Measurements from ENCODE around the gene TNNI2.
A peak's percentile ranks its signal among the peaks of the same experiment; 100 is the strongest.

The TNNI2 gene

DNA sequence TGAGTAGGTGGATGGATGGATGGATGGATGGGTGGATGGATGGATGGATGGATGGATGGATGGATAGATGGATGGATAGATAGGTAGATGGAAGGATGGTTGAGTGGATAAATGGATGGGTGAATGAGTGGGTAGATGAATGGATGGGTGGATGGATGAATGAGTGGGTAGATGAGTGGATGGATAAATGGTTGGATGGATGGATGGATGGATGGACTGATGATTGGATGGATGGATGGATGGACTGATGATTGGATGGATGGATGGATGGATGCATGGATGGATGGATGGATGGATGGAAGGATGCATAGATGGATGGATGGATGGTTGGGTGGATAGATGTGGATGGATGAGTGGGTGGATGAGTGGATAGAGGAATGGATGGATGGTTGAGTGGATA is 17.2 kb upstream of the TNNI2 start:
- DNase-seq (ENCODE audit: low spot score), result no peak

DNA sequence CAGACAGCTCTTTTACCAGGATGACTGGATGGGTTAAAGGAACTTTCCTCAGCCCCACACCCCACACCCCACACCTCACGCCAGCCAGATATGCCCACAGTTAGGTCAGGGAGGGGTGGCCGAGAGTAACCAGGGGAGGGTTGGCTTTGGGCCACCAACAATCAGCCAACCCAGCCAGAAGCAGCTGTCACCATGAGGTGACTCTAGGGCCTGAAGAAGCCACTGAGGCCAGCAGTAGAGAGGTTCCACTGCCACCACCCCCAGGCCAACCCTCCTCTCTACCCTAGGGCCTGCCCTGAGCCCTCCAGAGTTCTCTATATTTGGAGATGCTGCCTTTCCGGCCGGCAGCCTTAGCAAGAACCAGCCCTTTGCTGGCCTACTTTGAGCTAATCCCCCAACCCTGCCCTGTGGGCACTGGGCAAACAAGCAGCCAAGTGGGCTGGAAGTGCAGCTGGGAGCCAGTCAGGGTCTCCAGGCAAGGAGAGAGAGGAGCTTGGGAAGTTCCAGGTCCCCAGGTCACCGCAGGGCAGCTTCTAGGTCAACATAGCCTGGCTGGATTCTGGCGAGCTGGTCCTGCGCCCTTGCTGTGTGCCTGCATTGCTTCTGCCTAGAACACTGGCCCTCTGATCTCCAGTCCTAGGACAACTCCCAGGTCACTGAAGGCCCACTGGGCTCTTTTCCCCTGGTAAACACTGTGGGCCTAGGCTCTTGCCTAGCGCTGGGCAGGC is 16.0 kb upstream of the TNNI2 start:
- DNase-seq (ENCODE audit: low spot score), result no peak

DNA sequence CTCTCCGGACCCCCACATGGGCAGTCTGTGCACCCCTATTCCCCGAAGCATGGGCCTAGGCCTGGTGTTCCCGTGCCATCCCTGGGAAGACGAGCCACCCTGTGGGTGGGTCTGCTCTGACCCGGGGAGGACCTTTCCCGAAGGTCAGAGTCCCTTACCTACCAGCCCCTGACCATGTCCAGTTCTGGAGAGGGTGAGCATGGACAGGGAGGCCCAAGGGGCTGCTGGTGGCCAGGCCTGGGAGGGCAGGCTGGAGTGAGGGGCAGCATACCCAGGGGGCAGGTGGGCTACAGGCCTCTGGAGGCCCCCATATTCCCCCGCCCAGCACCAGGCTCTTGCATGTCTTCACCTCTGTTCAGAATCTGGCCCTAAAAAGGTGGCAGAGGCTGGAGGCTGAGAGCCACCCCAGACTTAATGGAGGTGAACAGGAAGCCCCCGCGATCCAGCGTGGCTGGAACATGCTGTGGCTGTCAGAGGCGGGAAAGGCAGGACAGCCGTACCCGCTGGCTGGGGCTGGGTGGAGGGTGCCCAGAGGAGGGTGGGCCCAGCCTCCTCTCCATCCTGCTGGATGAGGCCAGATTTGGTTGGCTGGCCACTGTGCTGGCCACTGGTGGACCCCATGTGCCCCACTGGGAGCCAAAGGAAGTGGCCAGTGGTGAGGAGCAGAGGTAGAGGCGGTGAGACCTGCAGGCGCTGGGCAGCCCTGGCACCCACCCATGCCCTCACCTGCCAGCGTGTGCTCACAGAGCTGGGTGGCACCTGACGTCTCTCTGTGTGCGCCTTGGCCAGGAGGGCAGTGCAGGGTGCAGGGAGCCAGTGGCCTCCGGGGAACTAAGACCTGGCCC is 15.2 kb upstream of the TNNI2 start:
- DNase-seq (ENCODE audit: low spot score), result no peak

DNA sequence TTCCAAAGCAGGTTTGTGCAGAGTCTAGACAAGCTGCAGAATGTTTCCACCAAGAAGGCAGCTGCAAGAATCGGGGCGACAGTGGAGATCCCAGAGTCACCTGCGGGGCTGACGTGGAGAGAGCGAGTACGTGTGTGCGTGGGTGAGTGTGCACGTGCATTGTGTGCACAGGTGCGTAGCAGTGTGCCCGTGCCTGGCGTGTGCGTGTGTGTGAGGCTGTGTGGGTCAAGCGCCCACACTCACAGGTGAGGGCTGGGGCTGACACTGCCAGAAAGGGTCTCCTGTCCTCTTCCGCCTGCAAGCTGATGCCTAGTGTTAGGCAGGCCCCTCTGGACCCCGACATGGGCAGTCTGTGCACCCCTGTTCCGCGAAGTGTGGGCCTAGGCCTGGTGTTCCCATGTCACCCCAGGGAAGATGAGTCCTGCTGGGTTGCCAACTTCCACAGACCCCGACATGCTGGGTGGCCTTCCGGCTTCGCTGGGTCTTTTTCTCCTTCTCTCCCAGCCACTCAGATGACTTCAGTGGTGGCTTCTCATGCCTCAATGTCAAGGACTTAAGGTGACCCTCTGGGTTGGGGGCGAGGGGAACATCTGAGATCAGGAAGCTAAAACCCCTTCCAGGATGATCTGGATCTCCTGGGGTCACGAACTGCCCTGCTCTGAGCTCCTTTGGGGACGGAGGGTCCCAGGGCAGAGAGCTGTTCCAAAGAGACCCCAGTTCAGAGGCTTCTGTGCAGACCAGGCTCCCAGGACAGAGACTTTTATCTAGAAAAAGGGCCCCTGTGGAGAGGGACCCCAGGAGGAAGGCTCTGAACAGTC is 14.4 kb upstream of the TNNI2 start:
- DNase-seq (ENCODE audit: low spot score), result no peak

DNA sequence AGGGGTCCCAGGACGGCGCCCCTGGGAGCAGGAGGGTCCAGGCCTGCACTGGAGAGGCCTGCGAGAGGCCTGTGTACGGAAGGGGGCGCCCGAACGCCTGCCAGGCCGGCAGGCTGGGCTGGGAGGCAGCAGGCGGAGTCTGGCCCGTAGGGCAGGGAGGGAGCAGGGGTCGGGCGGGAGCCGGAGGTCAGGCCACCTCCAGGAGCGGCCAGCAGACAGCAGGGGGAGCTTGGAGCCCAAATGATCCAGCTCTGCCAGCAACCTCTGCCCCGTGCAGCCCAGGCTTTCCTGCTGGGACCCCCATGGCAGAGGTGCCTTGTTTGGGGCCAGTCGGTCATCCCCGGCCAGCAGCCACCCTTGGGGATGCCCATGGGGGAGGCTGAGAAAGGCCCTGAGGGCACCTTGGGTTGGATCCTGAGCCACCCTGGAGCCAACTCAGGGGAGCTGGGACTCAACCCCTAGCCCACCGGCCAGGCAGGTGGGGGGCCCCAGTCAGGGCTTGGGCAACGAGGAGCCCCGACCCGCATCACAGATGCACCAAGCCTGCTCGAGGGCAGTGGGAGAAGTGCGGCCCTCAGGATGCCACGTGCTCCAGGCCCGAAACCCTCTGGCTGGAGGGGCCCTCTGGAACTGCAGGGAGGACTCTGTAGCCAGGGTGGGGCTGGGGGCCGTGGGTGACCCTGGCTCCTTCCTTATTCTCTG is 13.6 kb upstream of the TNNI2 start:
- no peak for DNase-seq (ENCODE audit: low spot score)

DNA sequence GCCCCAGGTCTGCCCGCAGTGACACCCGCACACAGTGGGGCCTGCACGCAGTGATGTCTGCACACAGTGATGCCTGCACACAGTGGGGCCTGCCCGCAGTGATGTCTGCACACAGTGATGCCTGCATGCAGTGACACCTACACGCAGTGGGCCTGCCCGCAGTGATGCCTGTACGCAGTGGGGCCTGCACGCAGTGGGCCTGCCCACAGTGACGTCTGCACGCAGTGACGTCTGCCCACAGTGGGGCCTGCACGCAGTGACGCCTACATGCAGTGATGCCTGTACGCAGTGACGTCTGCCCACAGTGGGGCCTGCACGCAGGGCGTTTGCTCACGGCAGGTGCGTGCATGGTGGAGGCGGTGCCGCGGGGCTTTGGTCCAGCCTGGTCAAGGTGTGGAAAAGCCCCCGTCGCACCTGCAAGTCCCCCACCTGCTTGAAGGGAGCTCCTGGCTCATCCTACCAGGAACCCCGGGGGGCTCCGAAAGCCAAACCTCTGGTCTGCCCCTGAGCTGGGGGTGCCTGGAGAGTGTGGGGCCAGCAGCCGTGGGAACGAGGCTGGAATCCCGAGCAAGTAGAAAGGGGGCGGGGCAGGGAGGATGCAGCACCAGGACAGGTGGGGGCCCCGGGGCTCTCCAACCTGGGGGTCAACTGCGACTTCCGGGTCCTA is 12.9 kb upstream of the TNNI2 start:
- no peak for DNase-seq (ENCODE audit: low spot score)

DNA sequence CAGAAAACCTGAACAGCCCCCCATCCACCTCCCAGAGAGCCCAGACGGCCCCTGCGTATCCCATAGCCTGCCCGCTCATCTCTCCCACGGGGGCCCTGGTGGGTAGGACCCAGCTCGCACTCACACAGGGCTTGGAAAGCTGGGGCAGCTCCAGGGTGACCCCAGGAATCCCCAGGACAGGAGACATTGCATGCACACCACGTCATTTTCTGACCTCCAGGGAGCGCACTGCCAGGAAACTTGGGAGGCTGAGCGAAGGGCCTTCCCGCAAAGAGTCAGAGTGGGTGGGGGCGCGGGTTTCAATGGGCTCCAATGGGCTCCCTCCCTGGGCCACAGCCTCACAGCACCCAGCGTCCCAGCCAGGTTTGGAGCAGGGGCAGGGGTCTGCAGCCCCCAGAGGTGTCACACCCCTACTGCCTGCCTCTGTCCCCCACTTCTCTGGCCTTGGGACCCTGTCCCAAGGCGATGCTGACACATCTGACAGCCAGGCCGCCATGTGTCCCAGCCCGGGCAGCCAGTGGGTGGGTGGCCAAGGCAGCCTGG is 12.2 kb upstream of the TNNI2 start:
- no peak for DNase-seq (ENCODE audit: low spot score)

DNA sequence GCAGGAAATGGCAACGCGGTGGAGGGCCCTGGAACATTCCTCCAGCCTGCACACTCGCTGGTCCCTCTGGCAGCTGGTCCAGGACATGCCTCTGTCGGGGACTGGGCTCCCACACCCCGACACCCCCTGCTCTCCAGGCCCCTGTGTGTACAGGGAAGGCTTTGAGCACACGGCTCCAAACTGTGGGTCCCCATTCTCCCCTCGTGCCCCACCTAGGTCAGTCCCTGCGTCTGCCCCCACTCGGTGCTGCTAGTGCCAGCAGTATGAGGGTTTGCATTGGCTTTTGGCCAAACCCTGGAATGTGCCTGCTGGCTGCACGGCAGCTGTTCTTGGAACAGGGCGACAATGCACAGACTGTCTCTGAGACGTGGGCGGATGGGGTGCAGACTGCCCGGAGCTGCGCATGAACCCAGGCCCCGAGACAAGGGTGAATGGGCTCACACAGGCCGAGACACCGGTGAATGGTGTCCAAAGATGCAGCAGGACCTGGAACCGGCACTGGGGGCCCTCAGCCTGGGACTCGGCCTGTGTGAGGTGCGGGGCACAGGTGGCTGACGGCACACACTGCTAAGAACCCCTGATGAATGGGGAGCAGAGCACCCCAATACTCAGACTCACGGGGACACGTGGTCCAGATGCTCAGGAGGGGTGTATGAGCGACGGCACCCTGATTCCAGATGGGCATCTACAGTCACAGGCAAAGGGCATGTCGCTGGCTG is 11.5 kb upstream of the TNNI2 start:
- peak; percentile 53 for DNase-seq (ENCODE audit: low spot score)

DNA sequence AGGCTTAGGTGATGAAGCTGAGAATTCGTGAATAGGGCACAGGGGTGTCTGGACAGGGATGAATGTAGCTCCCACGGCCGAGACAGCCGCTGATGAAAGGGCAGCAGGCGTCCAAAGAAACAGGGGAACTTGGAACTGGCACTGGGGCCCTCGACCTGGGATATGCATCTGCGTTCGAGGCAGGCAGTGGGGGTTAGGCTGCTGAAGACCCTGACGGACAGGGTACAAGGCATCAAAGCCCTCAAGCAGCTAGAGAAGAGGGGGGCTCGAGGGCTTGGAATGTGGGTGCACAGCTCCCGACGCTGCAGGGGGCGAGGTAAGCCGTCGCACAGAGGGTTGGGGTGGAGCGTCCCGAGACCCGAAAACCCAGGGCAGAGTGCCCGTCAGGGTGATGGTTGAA is 10.8 kb upstream of the TNNI2 start:
- DNase-seq (ENCODE audit: low spot score), result no peak

DNA sequence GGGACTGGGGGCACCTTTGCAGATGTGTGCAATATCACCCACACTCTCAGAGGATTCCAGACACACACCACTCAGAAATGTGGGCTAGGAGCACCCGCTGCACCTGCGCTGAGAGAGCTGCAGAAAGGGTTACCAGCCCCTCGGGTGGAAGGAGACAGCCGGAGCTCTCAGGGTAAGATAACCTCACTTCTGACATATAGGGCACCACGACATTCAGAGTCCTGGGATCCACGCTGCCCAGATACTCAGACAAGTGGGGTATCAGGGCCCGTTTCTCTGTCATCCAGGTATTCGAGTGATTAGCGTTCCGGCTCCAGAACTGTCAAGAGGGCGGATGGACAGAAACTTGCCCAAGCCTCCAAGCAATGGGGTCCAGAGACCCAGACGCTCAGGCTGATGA is 10.2 kb upstream of the TNNI2 start:
- no peak for DNase-seq (ENCODE audit: low spot score)

DNA sequence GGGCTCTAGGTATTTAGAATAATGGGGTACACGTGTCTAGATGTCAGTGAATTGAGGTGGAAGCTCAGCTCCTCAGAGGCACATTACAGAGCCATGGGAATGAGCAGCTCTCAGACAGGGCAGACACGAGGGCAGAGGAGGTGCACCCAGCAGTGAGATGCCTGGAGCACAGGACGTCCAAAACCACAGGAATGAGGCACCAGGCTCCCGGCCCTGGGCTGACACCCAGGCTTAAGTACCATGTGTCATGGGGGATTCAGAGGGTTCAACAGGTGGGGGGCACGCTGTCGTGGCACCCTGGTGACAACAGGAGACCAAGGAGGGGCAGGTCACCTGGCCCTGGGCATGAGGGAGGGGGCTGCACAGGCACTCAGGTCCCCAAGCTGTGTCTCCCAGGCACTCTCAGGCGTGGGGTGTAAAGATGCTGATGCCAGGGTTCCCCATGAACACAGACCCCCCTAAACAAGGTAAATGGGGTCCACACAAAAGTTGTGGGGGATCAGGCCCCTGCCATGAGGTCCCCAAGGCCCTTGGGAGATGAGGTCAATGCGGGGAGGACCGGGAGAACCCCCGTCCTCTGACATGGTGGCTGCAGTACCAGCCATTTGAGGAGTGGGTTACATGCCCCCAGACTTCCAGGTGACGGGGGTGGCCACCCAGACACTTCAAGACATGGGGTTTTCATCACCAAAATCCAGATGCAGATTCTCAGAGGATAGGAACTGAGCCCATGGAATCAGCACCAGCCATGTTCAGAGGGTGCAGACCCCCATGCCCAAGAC is 9.6 kb upstream of the TNNI2 start:
- DNase-seq (ENCODE audit: low spot score), result peak; percentile 39

DNA sequence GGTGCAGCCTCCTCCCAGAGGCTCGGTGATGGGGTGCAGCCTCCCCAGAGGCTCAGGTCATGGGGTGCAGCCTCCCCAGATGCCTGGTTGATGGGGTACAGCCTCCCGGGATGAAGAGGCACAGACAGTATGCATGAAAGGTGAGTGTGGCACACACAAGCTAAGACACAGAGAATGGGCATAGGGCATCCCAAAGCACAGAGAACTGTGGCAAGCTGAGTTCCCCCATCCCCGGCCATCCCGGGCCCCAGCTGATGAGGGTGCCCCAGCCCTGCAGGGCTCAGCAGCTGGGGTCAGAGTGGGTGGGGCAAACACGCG is 8.8 kb upstream of the TNNI2 start:
- DNase-seq (ENCODE audit: low spot score), result no peak

DNA sequence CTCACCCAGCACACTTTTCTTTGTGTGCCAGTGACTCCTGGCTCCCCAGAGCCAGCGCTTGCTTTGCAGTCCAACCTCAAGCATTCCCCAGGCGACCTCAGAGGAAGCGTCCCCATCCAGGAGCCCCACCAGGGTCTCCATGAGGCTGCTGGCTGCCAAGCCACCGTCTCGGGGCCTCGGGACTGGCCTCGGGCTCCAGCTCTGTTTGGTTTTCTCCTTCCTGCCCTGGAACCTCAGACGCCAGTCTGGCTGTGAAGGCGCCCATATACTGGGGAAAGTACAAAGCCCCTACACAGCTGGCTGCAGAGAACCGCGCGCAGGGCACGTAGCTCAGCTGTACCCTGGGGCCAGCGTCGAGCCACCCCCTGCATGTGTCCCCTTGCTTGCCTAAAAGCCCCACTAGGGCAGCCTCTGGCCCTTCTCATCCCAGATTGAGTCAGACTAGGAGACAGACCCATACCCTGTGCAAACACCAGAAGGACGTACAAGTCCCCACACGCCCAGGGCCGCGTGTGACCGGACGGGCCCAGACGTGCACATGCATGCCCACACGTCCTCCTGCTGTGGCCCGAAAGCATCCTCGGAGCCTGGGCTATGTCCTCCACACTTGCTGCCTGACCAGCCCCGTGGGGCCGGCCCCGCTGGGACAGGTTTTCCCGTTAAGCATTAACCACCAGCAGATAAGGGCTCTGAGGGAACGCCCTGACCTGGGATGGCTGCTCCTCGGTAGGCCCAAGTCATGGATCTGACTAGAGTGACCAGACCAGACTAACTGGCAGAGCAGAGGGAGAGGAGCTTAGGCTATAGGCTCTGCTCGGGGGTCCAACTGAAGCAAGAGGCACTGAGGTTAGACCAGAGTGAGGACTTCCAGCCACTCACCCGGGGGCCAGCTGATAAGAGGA is 8.2 kb upstream of the TNNI2 start:
- DNase-seq (ENCODE audit: low spot score), result peak; percentile 74

DNA sequence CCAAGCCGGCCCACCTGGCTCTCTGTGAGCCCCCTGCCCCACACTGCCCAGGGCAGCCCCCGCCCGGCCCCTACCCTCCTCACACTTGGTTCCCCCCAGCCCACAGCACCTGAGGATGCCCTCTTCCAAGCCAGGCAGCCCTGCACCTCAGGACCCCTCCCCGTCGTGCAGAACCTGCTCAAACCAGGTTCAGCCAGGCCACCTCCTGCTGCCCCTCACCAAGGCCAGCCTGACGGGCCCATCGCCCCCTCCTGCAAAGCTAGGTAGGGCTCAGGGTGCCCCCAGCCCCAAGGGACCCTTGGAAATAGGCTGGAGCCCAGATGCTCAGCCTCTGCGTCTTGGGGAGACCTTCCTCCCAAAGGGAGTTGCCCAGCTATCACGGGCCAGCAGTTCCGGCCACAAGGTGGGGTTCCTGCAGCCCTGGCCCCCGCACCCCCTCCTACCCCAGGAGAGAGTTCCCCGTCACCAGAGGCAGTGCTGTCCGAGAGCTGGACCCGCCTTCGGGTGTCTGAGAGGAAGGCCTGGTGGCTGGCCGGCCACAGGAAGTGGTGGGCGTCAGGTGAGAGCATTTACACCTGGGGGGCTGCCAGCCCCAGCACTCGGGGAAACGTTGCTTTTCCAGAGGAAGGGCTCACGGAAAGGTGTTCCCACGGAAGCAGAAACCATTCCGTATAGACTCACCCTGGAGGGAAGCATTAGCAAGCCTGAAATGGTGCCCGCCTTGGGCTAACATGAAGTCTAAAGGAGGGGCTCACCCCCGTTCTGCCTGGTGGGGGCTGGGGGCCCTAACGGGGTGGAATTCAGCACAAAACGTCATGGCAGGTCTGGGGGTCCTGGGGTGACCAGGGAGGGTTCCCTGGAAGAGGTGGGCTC is 7.2 kb upstream of the TNNI2 start:
- no peak for DNase-seq (ENCODE audit: low spot score)

DNA sequence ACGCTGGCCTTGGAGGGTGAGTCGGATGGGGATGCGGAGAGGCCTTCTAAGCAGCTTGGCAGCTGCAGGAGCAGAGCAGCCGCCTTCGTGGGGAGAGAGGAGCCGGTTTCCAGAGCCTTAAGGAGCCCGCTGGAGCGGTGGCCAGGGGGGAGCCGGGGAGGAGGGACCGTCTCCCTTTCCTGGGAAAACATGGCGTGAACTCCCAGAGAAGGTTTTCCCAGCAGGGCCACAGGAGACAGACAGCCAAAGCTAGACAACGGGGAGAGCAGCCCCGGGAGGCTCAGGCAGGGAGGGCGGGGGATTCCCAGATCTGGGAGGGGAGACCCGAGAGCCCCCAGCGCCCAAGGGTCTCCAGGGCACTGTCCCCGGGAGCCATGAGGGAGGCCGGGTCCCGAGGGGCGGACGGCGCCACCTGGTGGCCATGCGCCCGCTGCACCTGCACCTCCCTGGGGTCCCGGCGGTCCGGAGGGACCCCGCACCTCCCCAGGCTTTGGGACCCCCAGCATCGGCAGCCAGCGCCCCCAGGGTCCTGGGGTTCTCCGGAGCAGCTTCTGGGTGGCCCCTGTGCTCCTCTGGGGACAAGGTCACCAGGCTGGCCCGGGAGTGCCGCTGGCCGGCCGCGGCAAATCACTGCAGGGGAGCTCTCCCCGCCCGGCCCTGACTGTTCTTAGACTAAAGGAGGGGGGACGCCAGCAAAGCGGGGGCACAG is 6.4 kb upstream of the TNNI2 start:
- DNase-seq (ENCODE audit: low spot score), result peak; percentile 40

DNA sequence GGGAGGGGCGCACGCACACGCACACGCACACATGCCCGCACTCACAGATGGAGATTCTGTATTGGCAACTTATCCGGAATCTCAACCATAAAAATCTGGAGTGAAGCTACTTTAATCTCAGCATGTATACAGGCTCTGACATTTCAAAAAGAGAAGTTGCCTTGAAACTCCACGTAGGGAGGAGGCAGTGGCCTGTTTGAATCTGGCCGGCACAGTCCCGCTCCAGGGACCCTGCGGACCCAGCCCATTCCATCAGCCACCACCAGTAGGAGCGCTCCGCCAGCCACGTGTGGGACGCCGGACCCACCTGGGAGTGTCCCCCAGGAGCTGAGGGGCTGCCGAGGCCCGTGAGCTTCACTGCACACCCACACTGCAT is 5.9 kb upstream of the TNNI2 start:
- DNase-seq (ENCODE audit: low spot score), result no peak

DNA sequence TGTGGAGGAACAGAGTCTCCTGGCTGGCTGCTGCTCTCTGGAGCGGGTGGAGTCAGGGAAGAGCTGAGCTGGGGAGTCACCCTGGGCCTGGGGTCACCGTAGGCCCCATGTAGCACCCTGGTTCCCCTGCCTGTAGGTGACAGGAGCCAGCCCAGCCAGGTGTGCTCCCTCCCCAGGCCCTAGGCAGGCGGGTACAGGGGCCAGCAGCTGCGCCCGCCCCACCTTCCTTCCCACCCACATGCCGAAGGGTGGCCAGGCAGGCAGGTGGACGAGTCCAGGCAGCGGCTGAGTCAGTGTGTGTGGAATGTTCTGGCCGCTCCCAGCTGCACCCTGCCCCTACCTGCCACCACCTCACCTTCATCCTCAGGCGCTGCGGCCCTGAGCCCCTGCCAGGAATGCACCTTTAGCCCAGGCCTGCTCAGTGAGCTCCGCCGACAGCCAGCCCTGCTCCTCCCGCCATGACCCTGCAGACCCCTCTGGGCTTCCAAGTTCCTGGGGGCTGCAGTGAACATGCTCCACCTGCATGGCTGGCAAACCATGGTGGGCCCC is 4.6 kb upstream of the TNNI2 start:
- peak; percentile 94 for DNase-seq (ENCODE audit: low spot score)

Measured in LoVo (cell line).